ENCODE data around the gene TBC1D9.
A peak's percentile ranks its signal among the peaks of the same experiment; 100 is the strongest.

TBC1D9 gene

DNA sequence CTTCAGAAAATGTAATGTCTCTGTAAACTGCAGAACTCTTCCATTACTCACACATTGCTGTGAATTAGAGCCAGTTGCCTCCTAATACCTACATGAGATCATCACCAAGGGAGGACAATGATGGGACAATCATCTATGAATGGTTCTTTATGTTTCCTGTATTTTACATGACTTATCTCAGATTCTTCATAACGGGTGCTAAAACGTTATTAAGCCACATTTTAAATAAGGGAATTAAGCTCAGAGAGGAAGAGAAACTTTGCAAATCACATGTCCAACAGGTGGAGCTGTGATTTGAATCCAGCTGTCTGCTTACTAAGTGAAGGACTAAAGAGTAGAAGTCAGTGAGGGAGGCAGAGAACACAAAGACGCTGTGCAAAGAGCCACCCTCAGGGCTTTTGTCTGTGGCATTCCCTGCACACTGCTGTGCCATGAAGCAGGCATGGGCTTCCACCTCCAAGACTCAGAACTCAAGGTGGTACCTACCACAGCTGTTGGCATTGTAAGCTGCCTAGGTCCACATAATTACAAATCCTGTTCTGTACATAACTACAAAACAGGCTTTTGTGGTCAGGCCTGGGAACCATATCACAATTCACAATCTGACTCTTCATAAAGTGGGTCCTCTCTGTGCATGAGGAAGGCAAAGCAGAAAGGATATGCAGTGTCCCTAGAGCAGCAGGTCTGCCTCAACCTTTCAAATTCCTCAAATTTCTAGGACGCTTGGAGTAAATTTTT is 12.8 kb downstream of the TBC1D9 start:
- no peak for DNase-seq (ENCODE audit: insufficient read length, low spot score)
- TF ChIP-seq SPI1 (IDR thresholded peaks at IDR 0.05; ENCODE audit: low read depth, low read length): peak; percentile 92
- no peak for TF ChIP-seq POLR2AphosphoS5 (IDR thresholded peaks at IDR 0.05; ENCODE audit: low read depth, low read length)
- FAIRE-seq: peak; percentile 90

DNA sequence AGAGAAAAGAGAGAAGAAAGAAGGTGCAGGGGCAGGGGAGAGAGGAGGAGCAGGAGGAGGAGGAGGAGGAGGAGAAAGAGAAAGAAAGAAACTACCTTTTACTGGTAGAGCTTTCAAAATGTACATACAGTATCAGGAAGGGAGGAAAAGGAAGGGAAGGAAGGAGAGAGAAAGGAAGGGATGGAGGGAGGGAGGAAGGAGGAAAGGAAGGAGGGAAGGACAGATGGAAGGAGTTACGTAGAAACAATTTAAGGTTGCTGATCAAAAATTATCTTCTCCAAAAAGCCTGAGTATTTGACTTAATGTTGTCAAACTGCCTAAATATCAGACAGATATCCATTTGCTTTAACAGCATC is 13.4 kb downstream of the TBC1D9 start:
- no peak for TF ChIP-seq PAX5 (IDR thresholded peaks at IDR 0.05; ENCODE audit: insufficient read depth, low read length, severe bottlenecking)
- TF ChIP-seq POLR2A (IDR thresholded peaks at IDR 0.05; ENCODE audit: low read depth, low read length): no peak
- DNase-seq (ENCODE audit: insufficient read length, low spot score): no peak
- no peak for FAIRE-seq

DNA sequence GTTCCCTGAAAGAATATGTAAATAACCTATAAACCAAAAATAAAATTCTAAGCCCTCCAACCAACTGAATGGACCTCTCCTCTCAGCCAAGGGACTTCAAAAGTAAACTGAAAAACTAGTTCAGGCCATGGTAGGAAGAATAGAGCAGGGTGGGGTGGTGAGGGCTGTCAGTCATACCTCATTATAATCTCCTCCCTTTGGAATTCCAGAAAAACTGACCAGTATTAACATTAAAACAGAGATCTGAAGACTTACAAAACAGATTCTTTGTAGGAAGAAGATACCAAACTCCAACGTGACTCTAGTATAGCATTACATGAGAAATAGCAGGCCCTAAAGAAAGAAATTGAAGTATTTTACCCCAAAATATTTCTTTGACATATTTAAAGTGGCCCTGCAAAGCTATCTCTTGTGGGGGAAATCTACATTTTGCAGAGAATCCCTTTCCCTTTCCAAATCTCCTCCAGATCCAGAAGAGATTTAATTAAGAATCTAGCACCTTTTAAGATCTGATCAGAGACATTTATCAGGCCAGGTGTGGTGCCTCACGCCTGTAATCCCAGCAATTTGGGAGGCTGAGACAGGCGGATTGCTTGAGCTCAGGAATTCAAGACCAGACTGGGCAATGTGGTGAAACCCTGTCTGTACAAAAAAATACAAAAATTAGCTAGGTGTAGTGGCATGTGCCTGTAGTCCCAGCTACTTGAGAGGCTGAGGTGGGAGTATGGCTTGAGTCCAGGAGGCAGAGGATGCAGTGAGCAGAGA is 15.1 kb downstream of the TBC1D9 start:
- no peak for TF ChIP-seq POU2F2 (IDR thresholded peaks at IDR 0.05; ENCODE audit: low read depth, low read length)
- TF ChIP-seq TAF1 (IDR thresholded peaks at IDR 0.05; ENCODE audit: low read depth, low read length): no peak
- peak; percentile 72 for FAIRE-seq
- no peak for DNase-seq (ENCODE audit: insufficient read length, low spot score)

DNA sequence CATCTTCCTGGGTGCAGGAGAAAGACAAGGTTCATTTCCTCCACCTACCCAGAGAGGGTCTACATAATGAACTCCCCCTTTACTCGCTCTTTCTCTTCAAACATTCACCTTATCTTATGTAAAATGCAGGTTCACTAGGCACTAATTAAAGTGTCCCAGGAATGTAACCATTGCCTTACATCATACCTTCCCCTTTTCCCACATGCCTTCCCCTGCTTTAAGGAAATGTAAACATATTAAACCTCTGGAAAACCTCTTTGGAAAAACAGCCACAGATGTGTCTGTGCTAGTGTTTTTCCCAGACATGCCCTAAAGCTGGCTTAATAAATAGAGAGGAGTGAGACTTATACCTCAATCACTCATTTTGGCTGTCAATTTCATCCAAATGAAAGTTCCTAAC is 15.8 kb downstream of the TBC1D9 start:
- DNase-seq (ENCODE audit: insufficient read length, low spot score): no peak
- no peak for FAIRE-seq
- TF ChIP-seq POLR2AphosphoS5 (IDR thresholded peaks at IDR 0.05; ENCODE audit: low read depth, low read length) (no peak), POLR2A (IDR thresholded peaks at IDR 0.05; ENCODE audit: low read depth, low read length) (no peak), PAX5 (IDR thresholded peaks at IDR 0.05; ENCODE audit: insufficient read depth, low read length, severe bottlenecking) (no peak), POU2F2 (IDR thresholded peaks at IDR 0.05; ENCODE audit: low read depth, low read length) (no peak), SPI1 (IDR thresholded peaks at IDR 0.05; ENCODE audit: low read depth, low read length) (no peak), TAF1 (IDR thresholded peaks at IDR 0.05; ENCODE audit: low read depth, low read length) (no peak)

DNA sequence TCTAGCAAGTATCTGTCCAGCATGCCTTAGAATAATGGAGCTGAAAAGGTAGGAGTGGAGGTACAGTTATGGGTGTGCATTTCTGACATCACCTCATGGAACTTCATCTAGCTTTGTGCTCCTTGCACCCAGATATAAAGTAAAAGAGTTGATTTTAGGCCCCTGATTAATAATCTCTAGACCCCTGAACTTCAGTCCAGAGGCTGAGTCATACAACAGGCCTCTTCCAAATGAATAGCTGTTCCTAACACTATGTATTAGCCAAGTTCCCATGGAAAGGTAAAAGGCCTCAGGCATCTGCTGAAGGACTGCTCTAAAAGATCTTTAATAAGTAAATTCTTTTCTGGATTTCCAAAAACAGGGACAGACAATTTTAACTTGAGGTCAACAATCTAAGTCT is 16.2 kb downstream of the TBC1D9 start:
- FAIRE-seq (no peak), DNase-seq (ENCODE audit: insufficient read length, low spot score) (no peak)
- TF ChIP-seq POU2F2 (IDR thresholded peaks at IDR 0.05; ENCODE audit: low read depth, low read length) (no peak), TAF1 (IDR thresholded peaks at IDR 0.05; ENCODE audit: low read depth, low read length) (no peak), SPI1 (IDR thresholded peaks at IDR 0.05; ENCODE audit: low read depth, low read length) (no peak), POLR2A (IDR thresholded peaks at IDR 0.05; ENCODE audit: low read depth, low read length) (no peak), PAX5 (IDR thresholded peaks at IDR 0.05; ENCODE audit: insufficient read depth, low read length, severe bottlenecking) (no peak), POLR2AphosphoS5 (IDR thresholded peaks at IDR 0.05; ENCODE audit: low read depth, low read length) (no peak)

DNA sequence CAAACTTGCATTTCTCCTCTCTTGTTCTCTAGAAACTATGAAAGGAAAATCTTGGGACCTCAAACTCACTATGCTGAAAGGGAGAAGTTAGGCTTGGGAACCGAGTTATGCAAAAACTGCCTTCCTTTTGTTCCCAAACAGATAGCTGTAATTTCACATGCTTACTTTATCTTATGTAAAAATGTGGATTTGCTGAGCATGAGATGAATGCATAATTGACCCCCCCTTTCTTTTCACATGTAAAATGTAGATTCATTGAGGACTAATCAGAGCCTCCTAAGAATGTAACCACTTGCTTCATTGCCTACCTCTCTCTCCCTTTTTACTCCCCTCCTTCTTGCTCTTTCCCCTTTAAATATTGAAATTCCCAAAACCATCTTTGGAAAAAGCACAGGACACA is 18.0 kb downstream of the TBC1D9 start:
- DNase-seq (ENCODE audit: insufficient read length, low spot score) (no peak), FAIRE-seq (no peak)
- TF ChIP-seq SPI1 (IDR thresholded peaks at IDR 0.05; ENCODE audit: low read depth, low read length) (no peak), TAF1 (IDR thresholded peaks at IDR 0.05; ENCODE audit: low read depth, low read length) (no peak), POU2F2 (IDR thresholded peaks at IDR 0.05; ENCODE audit: low read depth, low read length) (no peak)

DNA sequence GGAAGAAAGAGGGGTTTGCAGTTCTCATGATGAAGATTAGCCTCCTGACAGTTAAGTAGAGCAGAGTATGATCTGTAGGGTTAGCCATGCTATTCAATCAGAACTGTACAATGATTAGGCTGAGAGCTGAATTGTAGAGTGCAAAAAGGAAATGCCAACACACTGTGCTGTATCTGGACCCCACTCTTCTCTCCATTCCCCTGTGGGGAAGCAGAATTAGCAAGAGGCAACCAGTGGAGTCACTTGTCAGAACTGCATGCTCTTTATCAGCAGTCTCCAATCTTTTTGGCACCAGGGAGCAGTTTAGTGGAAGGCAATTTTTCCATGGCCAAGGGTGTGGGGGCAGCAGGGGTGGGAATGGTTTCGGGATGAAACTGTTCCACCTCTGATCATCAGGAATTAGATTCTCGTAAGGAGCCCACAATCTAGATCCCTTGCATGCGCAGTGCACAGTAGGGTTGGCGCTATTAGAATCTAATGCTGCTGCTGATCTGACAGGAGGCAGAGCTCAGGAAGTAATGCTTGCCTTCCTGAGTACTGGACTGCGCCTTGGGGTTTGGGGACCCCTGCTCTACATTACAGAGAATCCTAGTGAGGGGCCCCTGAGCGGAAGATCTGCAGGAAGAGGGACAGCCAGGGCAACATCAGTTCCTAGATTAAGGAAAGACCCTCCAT is 19.4 kb downstream of the TBC1D9 start:
- DNase-seq (ENCODE audit: insufficient read length, low spot score) (no peak), FAIRE-seq (peak; percentile 28)
- no peak for TF ChIP-seq POU2F2 (IDR thresholded peaks at IDR 0.05; ENCODE audit: low read depth, low read length)
- no peak for TF ChIP-seq POLR2AphosphoS5 (IDR thresholded peaks at IDR 0.05; ENCODE audit: low read depth, low read length)
- no peak for TF ChIP-seq PAX5 (IDR thresholded peaks at IDR 0.05; ENCODE audit: insufficient read depth, low read length, severe bottlenecking)
- TF ChIP-seq POLR2A (IDR thresholded peaks at IDR 0.05; ENCODE audit: low read depth, low read length): no peak
- no peak for TF ChIP-seq TAF1 (IDR thresholded peaks at IDR 0.05; ENCODE audit: low read depth, low read length)
- TF ChIP-seq SPI1 (IDR thresholded peaks at IDR 0.05; ENCODE audit: low read depth, low read length): no peak

DNA sequence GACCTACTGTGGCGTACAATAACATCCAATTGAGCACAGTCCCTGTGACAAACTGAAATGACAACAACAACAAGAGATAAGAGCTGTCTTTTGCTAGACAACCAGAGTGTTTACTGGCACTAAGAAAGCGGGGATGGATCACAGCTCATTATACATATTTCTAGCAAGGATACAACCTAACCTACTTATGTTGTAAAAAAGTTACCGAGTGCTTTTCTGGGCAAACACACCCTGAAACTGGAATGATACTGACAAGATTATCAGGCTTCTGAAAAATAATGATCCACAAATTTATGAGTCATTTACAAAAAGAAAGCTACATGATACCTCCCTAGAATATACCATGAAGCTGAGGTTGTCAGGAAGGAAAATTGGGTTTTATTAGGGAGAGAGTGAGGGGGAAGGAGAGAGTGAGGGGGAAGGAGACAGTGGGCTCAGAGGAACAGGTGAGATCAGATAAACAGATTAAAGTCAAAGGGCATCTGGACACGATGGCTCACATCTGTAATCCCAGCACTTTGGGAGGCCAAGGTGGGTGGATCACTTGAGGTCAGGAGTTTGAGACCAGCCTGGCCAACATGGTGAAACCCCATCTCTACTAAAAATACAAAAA is 20.3 kb downstream of the TBC1D9 start:
- no peak for FAIRE-seq
- TF ChIP-seq POU2F2 (IDR thresholded peaks at IDR 0.05; ENCODE audit: low read depth, low read length): no peak
- no peak for TF ChIP-seq TAF1 (IDR thresholded peaks at IDR 0.05; ENCODE audit: low read depth, low read length)
- TF ChIP-seq POLR2AphosphoS5 (IDR thresholded peaks at IDR 0.05; ENCODE audit: low read depth, low read length): no peak
- TF ChIP-seq PAX5 (IDR thresholded peaks at IDR 0.05; ENCODE audit: insufficient read depth, low read length, severe bottlenecking): no peak
- no peak for TF ChIP-seq POLR2A (IDR thresholded peaks at IDR 0.05; ENCODE audit: low read depth, low read length)
- TF ChIP-seq SPI1 (IDR thresholded peaks at IDR 0.05; ENCODE audit: low read depth, low read length): no peak
- DNase-seq (ENCODE audit: insufficient read length, low spot score): no peak

DNA sequence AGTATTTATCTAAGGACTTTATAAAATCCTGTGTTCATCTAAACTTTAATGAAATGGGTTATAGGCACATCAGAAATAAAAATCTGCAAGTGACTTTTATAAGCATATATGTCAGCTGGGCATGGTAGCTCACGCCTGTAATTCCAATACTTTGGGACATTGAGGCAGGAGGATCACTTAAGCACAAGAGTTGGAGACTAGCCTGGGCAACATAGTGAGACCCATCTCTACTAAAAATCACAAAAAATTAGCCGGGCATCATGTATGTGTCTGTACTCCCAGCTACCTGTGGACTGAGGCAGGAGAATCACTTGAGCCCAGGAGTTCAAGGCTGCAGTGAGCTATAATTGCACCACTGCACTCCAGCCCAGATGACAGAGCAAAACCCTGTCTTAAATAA is 20.9 kb downstream of the TBC1D9 start:
- no peak for DNase-seq (ENCODE audit: insufficient read length, low spot score)
- no peak for TF ChIP-seq POLR2AphosphoS5 (IDR thresholded peaks at IDR 0.05; ENCODE audit: low read depth, low read length)
- no peak for TF ChIP-seq POU2F2 (IDR thresholded peaks at IDR 0.05; ENCODE audit: low read depth, low read length)
- no peak for TF ChIP-seq PAX5 (IDR thresholded peaks at IDR 0.05; ENCODE audit: insufficient read depth, low read length, severe bottlenecking)
- no peak for TF ChIP-seq SPI1 (IDR thresholded peaks at IDR 0.05; ENCODE audit: low read depth, low read length)
- TF ChIP-seq TAF1 (IDR thresholded peaks at IDR 0.05; ENCODE audit: low read depth, low read length): no peak
- TF ChIP-seq POLR2A (IDR thresholded peaks at IDR 0.05; ENCODE audit: low read depth, low read length): no peak
- no peak for FAIRE-seq

Measured in GM12891 (cell line).